K562 (cell line): ENCODE measurements around the gene FAM53A. TPM values are rescaled to one million over a fixed set of nuclear protein-coding genes. Genes with fewer than 3 reads are reported as not detected.

Experiments
- ATAC-seq: fragments of 200-7000 bp; cut with Tn5 transposase; 3 replicates; pipeline ENCODE4 v1.9.1; 2020; ENCODE audit warnings: moderate library complexity
- BruUV-seq: library from RNA; stranded (reverse); fragments of 400-500 nt; replicated peaks from 2 replicates; lab custom pipeline; 2021; lab: Mats Ljungman, UMichigan
- CTCF ChIA-PET: fragments of 300-600 bp; formaldehyde crosslinking; extraction: SDS; loops from one replicate; lab custom pipeline; 2021; ENCODE audit warnings: low intra/inter-chr PET ratio; lab: Yijun Ruan, JAX
- POLR2A ChIA-PET: fragments of 300-600, 350-650 bp; sonication (Branson Sonifier 250); formaldehyde crosslinking; extraction: SDS; loops from one replicate; lab custom pipeline; 2021; ENCODE audit warnings: antibody characterized with exemption, inconsistent platforms; lab: Yijun Ruan, JAX
- DNase-seq, 4 experiments: peaks; one replicate each; pipeline versions ENCODE4 v3.0.0 to v3.0.0-alpha.2; 2011 to 2018; ENCODE audit warnings: low spot score in 3 of 4, mixed read lengths in 3 of 4; ENCODE audit errors: extremely low read depth in 1 of 4
- FAIRE-seq: peaks from 2 replicates; lab custom pipeline; 2011; peaks lifted over from hg19 to GRCh38; lab: Jason Lieb, UNC
- H2AFZ ChIP-seq: 2 replicates; pipeline ENCODE4 v1.6.0; 2011; ENCODE audit warnings: low read depth, low read length, control low read depth, inconsistent platforms
- H3K27ac ChIP-seq: fragments of 200-600 bp; 3 replicates; pipeline ENCODE4 v1.8.0; 2011; ENCODE audit warnings: low read depth, mild to moderate bottlenecking, control low read depth, inconsistent platforms, low read length, moderate library complexity, mixed read lengths; ENCODE audit errors: extremely low read depth
- H3K27me3 ChIP-seq, 2 experiments: fragments of 300-600 bp in 1 of 2; 2 replicates in 1 of 2; 3 replicates in 1 of 2; pipeline versions ENCODE4 v1.6.0 to v1.8.0; 2011; ENCODE audit warnings: inconsistent platforms in 2 of 2, low read length in 2 of 2, mild to moderate bottlenecking in 1 of 2, mixed read lengths in 1 of 2, moderate library complexity in 1 of 2; ENCODE audit not compliant: control insufficient read depth in 2 of 2, insufficient read depth in 2 of 2
- H3K36me3 ChIP-seq: fragments of 300-600 bp; 3 replicates; pipeline ENCODE4 v1.8.0; 2011; ENCODE audit warnings: mild to moderate bottlenecking, low read length, inconsistent platforms; ENCODE audit not compliant: control insufficient read depth, insufficient read depth
- H3K4me1 ChIP-seq, 2 experiments: fragments of 200-600 bp in 1 of 2; replicated peaks in 1 of 2; 2 replicates in 1 of 2; 3 replicates in 1 of 2; pipeline versions ENCODE4 v1.5.1 to v1.8.0; 2011; ENCODE audit warnings: inconsistent platforms in 2 of 2, low read length in 2 of 2, mild to moderate bottlenecking in 1 of 2, mixed read lengths in 1 of 2, moderate library complexity in 1 of 2; ENCODE audit not compliant: control insufficient read depth in 2 of 2, insufficient read depth in 2 of 2
- H3K4me2 ChIP-seq: 2 replicates; pipeline ENCODE4 v1.6.1; 2011; ENCODE audit warnings: low read length, control low read depth, inconsistent platforms, mixed read lengths; ENCODE audit not compliant: insufficient read depth
- H3K4me3 ChIP-seq: fragments of 200-600 bp; sonication (generic), shearing (Covaris generic); 2 replicates; pipeline ENCODE4 v1.5.1; 2016; ENCODE audit warnings: control low read depth, inconsistent platforms
- H3K79me2 ChIP-seq: fragments of 200-600 bp; 3 replicates; pipeline ENCODE4 v1.8.0; 2011; ENCODE audit warnings: low read length, inconsistent platforms; ENCODE audit not compliant: control insufficient read depth, insufficient read depth
- H3K9ac ChIP-seq, 2 experiments: 2 replicates each; pipeline versions ENCODE4 v1.6.0 to v1.6.1; 2011; ENCODE audit warnings: low read depth in 2 of 2, low read length in 2 of 2, control low read depth in 1 of 2, inconsistent platforms in 1 of 2, mild to moderate bottlenecking in 1 of 2, mixed read lengths in 1 of 2; ENCODE audit not compliant: insufficient read depth in 1 of 2
- H3K9me1 ChIP-seq: one replicate; pipeline ENCODE4 v1.6.0; 2011; ENCODE audit warnings: inconsistent platforms, mild to moderate bottlenecking, low read length, moderate library complexity; ENCODE audit not compliant: control insufficient read depth, insufficient read depth
- H3K9me3 ChIP-seq: replicated peaks from 2 replicates; pipeline ENCODE4 v1.5.1; 2011; ENCODE audit warnings: low read depth, low read length, inconsistent platforms; ENCODE audit not compliant: control insufficient read depth, insufficient read depth
- H4K20me1 ChIP-seq: replicated peaks from 2 replicates; pipeline ENCODE4 v1.6.1; 2011; ENCODE audit warnings: low read length, inconsistent platforms, mixed read lengths; ENCODE audit not compliant: control insufficient read depth, insufficient read depth
- ARNT ChIP-seq, 2 experiments: fragments of 450-650 bp; IDR thresholded peaks; 2 replicates each; pipeline ENCODE4 v1.6.1; 2016; ENCODE audit warnings: mild to moderate bottlenecking in 1 of 2
- MAFK ChIP-seq: IDR thresholded peaks from 2 replicates; pipeline ENCODE4 v1.6.1; 2011; ENCODE audit warnings: low read length, improper control_type of control experiment
- NELFE ChIP-seq: IDR thresholded peaks from 2 replicates; pipeline ENCODE4 v1.6.1; 2011; ENCODE audit warnings: mild to moderate bottlenecking; ENCODE audit not compliant: insufficient read depth, insufficient read length
- PCBP1 ChIP-seq: fragments of 200-400 bp; formaldehyde crosslinking; IDR thresholded peaks from 2 replicates; pipeline ENCODE4 v1.6.1; 2018; ENCODE audit warnings: mild to moderate bottlenecking, low read depth, low read length; ENCODE audit not compliant: poor library complexity, severe bottlenecking
- ZNF24 ChIP-seq: fragments of 450-650 bp; IDR thresholded peaks from 2 replicates; pipeline ENCODE4 v1.6.1; 2016
- WGBS: fragments of 100-300 bp; shearing (Covaris generic); methylation state at CpG from one replicate; pipeline ENCODE4 v1.1.6; 2016; ENCODE audit warnings: low coverage, mixed read lengths; ENCODE audit not compliant: insufficient coverage; ENCODE audit errors: missing lambda C conversion rate; 5-methylcytosine and 5-hydroxymethylcytosine counted together
- in situ Hi-C: fragments of 300-500 bp; cut with MboI; formaldehyde crosslinking; loops from 4 replicates; pipeline ENCODE4 v1.15.0; 2018; ENCODE audit warnings: inconsistent platforms, mixed read lengths
- intact Hi-C: fragments of 100-400 bp; cut with micrococcal nuclease; formaldehyde crosslinking; loops from 2 replicates; pipeline ENCODE4 v1.14.2; 2022
- polyA plus RNA-seq, 8 experiments: library from polyadenylated mRNA; depleted of rRNA in 4 of 8; stranded (reverse) in 5 of 8; unstranded in 3 of 8; fragments of >200 nt; fragmentation: Nextera tagmentation in 2 of 8; fragmentation: Illumina TruSeq in 1 of 8; extraction: Ambion mirVana in 2 of 8; extraction: Trizol in 1 of 8; gene quantifications; 2 replicates each; pipeline versions ENCODE4 v1.2.1 to v1.2.3, GENCODE V29; 2011 to 2014; ENCODE audit warnings: inconsistent platforms in 1 of 8, missing spikeins in 1 of 8
- total RNA-seq, 7 experiments: library from RNA; depleted of rRNA in 6 of 7; stranded (reverse); fragments of >200 nt in 6 of 7; fragmentation: Illumina TruSeq in 2 of 7; extraction: Trizol in 2 of 7; gene quantifications; 2 replicates each; pipeline versions ENCODE4 v1.2.1 to v1.2.3, GENCODE V29; 2011 to 2021; ENCODE audit warnings: low replicate concordance in 1 of 7
- TF ChIP-seq, protein P1 (sequence below): sonication (generic); formaldehyde crosslinking; IDR thresholded peaks from 2 replicates; pipeline ENCODE4 v1.8.1; 2023; ENCODE audit warnings: mild to moderate bottlenecking, missing genetic modification reagents

The FAM53A gene
- total and polyA plus RNA-seq, 9 of the 15 experiments (the other 6 are each of a cell fraction or from before 2014, with no cell fraction given), result 0.53 to 2.7 (median 1.4) TPM; not detected in 2

DNA sequence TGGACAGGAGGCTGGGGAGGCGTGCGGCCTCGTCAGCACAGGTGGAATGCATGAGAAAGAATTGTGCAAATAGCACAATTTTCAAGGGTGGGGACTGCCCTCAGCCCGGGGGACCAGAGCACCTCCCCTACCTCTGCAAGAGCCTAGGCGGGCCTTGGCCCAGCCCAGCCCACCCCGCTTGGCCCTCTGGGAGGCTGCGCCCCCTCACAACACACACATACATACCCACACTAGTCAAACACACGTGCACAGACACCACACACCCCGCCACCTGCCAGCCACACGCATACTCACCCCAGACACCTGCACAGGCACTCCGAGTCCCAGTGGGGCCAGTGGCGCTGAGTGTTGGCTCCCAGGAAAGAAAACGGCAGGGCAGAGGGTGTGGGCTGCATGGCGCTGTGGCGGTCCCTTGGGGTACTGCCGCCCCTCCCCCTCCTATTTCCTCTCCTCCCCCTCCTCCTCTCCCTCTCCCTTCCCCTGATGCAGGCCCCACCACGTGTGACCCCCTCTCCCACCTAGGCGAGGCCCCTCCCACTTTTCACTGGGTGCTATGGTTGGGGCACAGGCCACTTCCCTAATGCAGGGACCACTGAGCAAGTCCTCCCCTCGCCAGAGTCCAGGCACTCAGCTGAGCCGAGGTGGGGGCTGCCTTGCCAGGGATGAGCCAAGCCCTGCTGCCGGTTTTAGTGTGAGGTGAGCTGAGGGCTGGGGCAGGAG, 84.5 kb downstream of the FAM53A start:
- Histone ChIP-seq H4K20me1 (no peaks in the 10 kb centered on the region), H3K9ac (no peak overlapping the region), H3K9me3 (no peaks in the 10 kb centered on the region), H3K4me2 (no peak overlapping the region), H2AFZ (no peak overlapping the region), H3K27me3 (peaks cover 35 to 66% of the 10 kb centered on the region in 2 experiments), H3K36me3 (no peaks in the 10 kb centered on the region), H3K4me3 (no peak overlapping the region), H3K27ac (no peak overlapping the region), H3K4me1 (peaks cover 0 to 84% of the 10 kb centered on the region in 2 experiments; a peak in 2 of 5 replicates), H3K9me1 (no peaks in the 10 kb centered on the region), H3K79me2 (no peaks in the 10 kb centered on the region)
- no TSS peak for BruUV-seq
- 20% methylated on average over 10 of the region's 21 CpGs for WGBS
- in situ Hi-C loops (no loop called here), intact Hi-C loops (no loop called here)
- DNase-seq (no peak), FAIRE-seq (no peak), ATAC-seq (no peak)
- CTCF ChIA-PET, result no interaction called here
- TF ChIP-seq PCBP1, result peak; percentile 34
- TF ChIP-seq ARNT (IDR thresholded peaks at IDR 0.05), result no peak
- POLR2A ChIA-PET, result no interaction called here

DNA sequence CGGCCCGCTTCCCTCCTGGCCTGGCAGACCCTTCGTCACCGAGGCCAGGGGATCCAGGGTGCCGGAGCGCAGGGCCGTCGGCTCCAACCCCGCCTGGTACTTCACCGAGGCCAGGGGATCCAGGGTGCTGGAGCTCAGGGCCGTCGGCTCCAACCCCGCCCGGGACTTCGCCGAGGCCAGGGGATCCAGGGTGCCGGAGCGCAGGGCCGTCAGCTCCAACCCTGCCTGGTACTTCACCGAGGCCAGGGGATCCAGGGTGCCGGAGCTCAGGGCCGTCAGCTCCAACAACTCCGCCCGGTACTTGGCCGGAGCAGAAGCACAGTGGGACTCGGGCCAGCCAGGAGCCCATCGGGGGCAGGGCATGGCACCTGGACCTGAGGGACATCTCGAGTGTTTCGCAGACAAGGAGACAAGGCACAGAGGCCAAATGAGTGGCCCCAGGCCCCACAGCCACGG, 85.1 kb downstream of the FAM53A start:
- H2AFZ ChIP-seq, result no peak overlapping the region
- peaks cover 0 to 84% of the 10 kb centered on the region in 2 experiments; a peak in 3 of 5 replicates for H3K4me1 ChIP-seq
- H3K27ac ChIP-seq, result no peak overlapping the region
- ATAC-seq, result no peak
- H3K4me3 ChIP-seq, result no peak overlapping the region
- POLR2A ChIA-PET, result interaction anchor here (0.6 kb wide), 1 partner anchor 14 kb away, joined by 3 read pairs; no protein-coding TSS in a partner anchor
- TF ChIP-seq, protein P1, sequence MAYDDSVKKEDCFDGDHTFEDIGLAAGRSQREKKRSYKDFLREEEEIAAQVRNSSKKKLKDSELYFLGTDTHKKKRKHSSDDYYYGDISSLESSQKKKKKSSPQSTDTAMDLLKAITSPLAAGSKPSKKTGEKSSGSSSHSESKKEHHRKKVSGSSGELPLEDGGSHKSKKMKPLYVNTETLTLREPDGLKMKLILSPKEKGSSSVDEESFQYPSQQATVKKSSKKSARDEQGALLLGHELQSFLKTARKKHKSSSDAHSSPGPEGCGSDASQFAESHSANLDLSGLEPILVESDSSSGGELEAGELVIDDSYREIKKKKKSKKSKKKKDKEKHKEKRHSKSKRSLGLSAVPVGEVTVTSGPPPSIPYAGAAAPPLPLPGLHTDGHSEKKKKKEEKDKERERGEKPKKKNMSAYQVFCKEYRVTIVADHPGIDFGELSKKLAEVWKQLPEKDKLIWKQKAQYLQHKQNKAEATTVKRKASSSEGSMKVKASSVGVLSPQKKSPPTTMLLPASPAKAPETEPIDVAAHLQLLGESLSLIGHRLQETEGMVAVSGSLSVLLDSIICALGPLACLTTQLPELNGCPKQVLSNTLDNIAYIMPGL (CRISPR knock-in tag), result no peak
- TF ChIP-seq ZNF24 (no peak), MAFK (no peak), NELFE (no peak)
- TF ChIP-seq, all 486 proteins: peak for 0
- DNase-seq (no peak), FAIRE-seq (no peak)
- BruUV-seq, result no TSS peak
- H3K79me2 ChIP-seq, result no peaks in the 10 kb centered on the region
- H4K20me1 ChIP-seq, result no peaks in the 10 kb centered on the region
- H3K9ac ChIP-seq, result no peak overlapping the region
- in situ Hi-C loops (no loop called here), intact Hi-C loops (no loop called here)
- H3K9me3 ChIP-seq, result no peaks in the 10 kb centered on the region
- CTCF ChIA-PET, result no interaction called here
- H3K4me2 ChIP-seq, result no peak overlapping the region
- H3K9me1 ChIP-seq, result no peaks in the 10 kb centered on the region
- H3K36me3 ChIP-seq, result no peaks in the 10 kb centered on the region
- WGBS, result 34% methylated on average over 15 of the region's 30 CpGs
- peaks cover 32 to 60% of the 10 kb centered on the region in 2 experiments for H3K27me3 ChIP-seq
